ENCODE measurements around the gene ANKS1B.
"Not testable (repeated sequence)": the region's sequence is repeated elsewhere in the genome, so short reads cannot be mapped to it uniquely, and the experiment has no call there.

Gene ANKS1B

DNA sequence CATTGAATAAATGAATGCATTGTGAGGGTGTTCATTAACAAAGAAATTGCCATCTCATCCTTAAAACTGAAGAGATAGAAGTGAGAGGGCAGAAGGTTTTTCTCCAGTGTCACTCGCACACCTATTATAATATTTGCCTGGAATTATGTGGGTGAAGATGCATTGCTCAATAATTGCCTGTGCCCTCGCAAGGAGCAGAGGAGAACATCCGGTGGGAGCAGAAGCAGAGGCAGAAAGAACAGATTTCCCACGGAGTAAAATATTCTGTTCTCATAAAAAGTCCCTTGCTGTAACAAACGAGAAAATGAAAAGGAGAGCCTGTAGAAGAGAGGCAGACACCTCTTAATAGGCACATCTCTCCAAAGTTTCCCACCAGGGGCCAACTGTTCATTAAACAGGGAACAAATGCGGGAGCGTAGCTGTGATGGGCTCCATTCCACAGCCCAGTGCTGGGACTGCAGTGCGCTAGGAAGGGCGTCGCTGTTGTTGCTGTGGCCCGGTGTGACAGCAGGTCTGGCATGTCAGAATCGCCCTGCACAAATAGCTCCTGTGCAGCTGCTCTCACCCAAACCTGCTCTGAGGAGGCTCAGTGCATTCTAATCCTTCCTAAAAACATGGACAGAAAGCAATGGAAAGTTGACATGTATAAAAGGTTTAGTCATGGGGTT is 979.8 kb downstream of the ANKS1B start:
- DNase-seq (ENCODE audit: low spot score), result no peak

DNA sequence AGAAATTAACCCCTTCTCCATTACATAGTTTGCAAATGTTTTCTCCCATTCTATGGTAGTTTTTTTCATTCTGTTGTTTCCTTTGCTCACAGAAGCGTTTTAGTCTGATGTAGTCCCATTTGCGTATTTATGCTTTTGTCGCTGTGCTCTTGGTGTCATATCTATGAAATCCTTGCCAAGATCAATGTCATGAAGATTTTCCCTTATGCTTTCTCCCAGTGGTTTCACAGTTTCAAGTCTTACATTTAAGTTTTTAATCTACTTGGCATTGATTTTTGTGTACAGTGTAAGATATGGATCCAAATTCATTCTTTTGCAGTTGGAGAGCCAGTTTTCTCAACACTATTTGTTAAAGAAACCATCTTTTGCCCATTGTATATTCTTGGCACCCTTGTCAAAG is 982.0 kb downstream of the ANKS1B start:
- no peak for DNase-seq (ENCODE audit: low spot score)

- DNase-seq (ENCODE audit: low spot score), result no peak
Observed at GRCh38 chr12:99002156-99002555, 982.6 kb downstream of the ANKS1B start.

DNA sequence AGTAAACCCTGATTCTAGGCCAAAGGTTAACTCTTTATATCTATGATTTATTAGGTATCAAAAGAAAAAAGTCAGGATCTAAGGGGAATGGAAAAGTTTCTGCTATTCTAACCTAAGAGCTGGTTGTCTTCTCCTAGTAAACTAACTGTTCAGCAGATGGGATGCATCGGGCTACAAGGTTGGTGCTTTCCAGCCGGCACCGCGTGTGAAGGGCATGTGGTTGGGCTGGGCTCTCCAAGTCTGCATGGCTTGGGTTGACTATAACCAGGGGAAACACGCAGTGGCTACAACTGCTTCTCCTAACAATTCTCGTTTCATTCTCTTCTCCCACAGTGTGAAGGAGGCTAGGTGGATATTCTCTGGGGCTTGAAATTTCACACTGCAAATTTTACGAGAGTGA is 985.2 kb downstream of the ANKS1B start:
- DNase-seq (ENCODE audit: low spot score), result no peak

- DNase-seq (ENCODE audit: low spot score), result peak; percentile 27
Observed at GRCh38 chr12:98998697-98999299, 985.9 kb downstream of the ANKS1B start.

GRCh38 chr12:98997899-98998298 is 986.8 kb downstream of the ANKS1B start:
- DNase-seq (ENCODE audit: low spot score), result no peak

DNA sequence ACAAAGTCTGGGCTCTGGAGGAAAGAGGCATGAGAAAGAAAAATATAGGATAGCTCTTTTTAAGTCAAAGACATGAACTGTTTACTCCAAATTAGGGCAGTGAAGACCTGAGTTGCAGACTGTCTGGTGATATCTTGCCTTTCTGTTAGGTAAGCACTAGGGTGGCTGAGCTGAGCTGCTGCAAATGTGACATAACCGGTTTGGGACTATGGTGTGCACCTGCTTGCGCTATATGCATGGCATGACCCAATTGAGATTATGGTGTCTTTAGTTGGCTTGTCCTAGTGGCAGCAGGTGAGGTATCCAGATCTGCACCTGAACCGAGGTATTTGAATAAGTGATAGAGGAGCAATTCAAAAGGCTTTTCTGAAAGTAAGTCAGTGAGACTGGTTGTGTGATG is 994.1 kb downstream of the ANKS1B start:
- no peak for DNase-seq (ENCODE audit: low spot score)

DNA sequence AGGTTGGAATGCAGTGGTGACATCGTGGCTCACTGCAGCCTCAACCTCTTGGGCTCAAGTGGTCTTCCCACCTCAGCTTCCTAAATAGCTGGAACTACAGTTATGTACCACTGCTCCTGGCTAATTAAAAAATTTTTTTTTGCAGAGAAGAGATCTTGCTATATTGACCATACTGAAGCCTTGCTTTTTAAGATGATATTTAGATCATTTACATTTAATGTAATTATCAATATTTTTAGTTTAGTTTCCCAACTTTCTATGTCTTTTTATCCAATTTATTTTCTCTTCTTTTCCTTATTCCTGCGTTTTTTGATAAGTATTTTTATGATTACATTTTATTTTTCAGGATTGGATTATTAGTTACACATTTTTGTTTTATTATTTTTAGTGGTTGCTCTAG is 999.6 kb downstream of the ANKS1B start:
- DNase-seq (ENCODE audit: low spot score), result no peak

- DNase-seq (ENCODE audit: low spot score), result no peak
Observed at GRCh38 chr12:98983647-98984046, 1001.1 kb downstream of the ANKS1B start.

GRCh38 chr12:98980508-98980907 is 1004.2 kb downstream of the ANKS1B start:
- DNase-seq (ENCODE audit: low spot score), result no peak

GRCh38 chr12:98977186-98977585 is 1007.5 kb downstream of the ANKS1B start:
- DNase-seq (ENCODE audit: low spot score), result no peak

DNA sequence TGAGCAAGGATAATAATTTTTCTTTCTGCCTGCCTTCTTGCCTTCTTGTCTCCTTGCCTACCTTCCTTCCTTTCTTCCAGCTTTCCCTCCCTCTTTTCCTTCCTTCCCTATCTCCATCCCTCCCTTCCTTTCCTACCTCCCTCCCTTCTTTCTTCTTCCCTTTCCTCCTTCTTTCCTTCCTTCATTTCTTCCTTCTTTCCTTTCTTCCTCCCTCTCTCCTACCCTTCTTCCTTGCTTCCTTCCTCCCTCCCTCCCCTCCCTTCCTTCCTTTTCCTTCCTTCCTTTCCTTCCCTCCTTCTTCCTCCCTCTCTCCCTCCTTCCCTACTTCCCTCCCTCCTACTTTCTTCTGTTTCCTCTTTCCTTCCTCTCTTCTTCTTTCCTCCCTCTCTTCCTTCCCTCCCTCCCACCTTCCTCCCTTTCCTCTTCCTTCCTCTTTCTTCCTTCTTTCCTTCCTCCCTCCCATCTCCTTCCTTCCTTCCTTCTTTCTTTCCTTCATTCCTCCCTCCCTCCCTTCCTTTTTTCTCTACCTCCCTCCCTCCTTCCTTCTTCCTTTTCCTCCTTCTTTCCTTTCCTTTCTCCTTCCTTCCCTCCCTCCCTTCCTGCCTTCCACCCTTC is 1009.9 kb downstream of the ANKS1B start:
- no peak for DNase-seq (ENCODE audit: low spot score)

DNA sequence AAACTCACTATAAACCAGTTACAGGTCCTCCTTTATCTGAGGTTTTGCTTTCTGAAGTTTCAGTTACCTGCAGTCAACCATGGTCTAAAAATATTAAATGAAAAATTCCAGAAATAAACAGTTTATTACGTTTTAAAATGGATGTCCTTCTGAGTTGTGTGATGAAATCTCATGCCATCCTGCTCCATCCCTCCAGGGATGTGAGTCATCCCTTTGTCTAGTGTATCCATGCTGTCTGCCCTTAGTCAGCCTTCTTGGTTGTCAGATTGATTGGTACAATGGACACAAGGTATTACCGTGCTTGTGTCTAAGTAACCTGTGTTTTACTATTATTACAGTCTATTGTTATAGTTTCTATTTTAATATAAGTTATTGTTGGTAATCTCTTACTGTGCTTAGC is 1011.3 kb downstream of the ANKS1B start:
- DNase-seq (ENCODE audit: low spot score), result no peak

DNA sequence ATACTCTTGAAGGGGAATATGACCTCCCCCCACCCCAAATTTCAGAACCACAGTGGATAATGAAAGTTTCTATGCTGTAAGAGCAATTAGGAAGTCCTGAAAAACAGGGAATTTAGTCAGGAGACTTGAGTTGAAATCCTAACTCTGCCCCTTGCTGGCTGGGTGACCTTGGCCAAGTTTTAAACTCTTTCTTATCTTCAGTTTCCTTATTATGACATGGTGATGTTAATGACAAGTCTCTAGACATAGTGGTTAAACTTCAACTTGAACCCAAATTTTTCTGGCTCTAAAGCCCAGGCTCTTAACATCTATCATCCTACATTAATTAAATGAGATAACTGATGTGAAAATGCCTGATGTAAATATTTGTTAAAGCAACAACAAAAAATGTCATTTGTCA is 1013.8 kb downstream of the ANKS1B start:
- no peak for DNase-seq (ENCODE audit: low spot score)

DNA sequence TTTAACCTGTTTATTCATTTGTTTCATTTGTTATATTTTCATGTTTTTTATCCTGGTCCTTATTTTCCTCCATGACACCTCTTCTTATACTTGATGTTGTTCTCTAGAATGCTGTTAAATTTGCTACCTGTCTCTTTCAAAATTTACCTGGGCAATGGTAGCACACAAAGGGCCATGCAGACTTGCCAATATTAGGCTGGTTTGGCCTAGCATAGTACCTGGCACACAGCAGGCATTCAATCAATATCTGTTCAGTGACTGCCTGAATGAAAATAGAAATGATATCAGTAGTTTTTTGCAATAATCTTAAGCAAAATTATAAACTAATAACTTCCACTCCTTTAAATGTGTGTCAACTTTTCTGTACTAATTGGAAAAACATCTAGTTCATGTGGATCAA is 1014.5 kb downstream of the ANKS1B start:
- no peak for DNase-seq (ENCODE audit: low spot score)

- no peak for DNase-seq (ENCODE audit: low spot score)
Observed at GRCh38 chr12:98968896-98969295, 1015.8 kb downstream of the ANKS1B start.

GRCh38 chr12:98957135-98957534 is 1027.6 kb downstream of the ANKS1B start:
- not testable (repeated sequence) for DNase-seq (ENCODE audit: low spot score)

- DNase-seq (ENCODE audit: low spot score), result no peak
Observed at GRCh38 chr12:98955284-98955683, 1029.5 kb downstream of the ANKS1B start.

- DNase-seq (ENCODE audit: low spot score), result no peak
Observed at GRCh38 chr12:98954506-98954905, 1030.2 kb downstream of the ANKS1B start.

GRCh38 chr12:98951406-98951805 is 1033.3 kb downstream of the ANKS1B start:
- no peak for DNase-seq (ENCODE audit: low spot score)

DNA sequence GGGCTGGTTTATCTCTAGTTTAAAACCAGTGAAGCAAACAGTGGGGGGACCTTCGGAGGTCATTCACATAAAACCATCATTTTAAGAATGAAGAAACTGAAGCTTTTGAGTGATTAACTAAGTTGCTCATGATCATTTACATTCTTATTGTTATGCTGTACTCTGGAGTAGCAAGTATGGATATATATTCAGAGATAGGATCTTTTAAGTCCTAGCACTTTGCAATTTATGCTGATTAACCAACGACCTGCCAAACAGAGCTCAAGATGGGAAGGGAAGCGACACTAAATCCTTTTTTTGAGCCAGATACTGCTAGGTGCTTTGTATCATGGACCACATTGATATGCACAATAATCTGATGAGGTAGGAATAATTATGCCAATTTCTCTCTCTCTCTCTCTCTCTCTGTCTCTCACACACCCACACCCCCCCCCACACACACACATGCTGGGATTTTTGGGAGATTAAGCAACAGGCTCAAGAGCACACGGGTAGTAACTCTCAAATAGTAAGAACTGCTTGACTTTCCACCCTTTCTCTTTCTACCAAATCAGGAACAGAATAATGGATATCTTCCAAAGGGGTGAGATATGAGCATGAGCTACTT is 1036.3 kb downstream of the ANKS1B start:
- DNase-seq (ENCODE audit: low spot score), result no peak

DNA sequence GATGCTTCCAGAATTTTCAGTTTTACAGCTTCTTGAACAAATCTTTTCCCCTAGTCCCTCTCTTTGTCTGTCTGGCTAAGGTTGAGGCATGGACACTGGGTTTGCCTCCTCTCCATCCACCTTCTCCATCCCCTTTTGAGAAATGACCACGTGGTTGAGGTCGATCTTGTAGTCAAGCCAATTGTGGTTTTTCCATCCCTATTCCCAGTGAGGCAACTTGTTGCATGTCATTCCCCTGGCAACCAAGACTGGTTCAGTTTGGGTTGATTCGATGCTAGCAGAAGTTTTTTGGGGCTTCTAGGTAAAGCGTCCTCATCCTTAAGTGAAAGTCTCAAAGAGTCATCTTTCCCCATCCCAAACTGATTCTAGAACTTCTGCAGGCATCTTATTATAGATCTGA is 1038.9 kb downstream of the ANKS1B start:
- DNase-seq (ENCODE audit: low spot score), result no peak

DNA sequence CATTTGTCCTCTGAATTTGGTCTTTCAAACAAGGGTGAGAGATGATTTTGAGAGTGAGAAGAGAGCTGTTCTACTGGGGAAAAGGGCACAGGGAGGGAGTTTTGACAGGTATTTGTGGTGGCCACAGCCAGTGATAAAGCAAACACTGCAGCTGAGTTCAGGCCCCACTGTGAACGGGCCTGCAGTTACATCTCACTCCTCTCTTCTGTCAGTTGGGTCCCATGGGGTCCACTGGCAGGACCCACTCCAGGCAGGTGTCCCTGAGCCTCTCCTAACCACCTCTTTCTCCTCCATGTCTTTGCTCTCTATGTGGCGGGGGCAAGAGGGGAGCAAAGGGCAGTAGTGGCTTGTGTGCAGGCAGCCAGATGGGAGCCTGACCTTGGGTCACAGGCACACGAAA is 1044.8 kb downstream of the ANKS1B start:
- DNase-seq (ENCODE audit: low spot score), result no peak

All from hepatic stellate cell (primary cell).